KBM-7 (cell line): ENCODE results near the gene APOL2.
"Not testable (repeated sequence)": the region's sequence is repeated elsewhere in the genome, so short reads cannot be mapped to it uniquely, and the experiment has no call there.

Source experiments
- DNase-seq: peaks from one replicate; pipeline ENCODE4 v3.0.0-alpha.2; 2015
- in situ Hi-C: fragments of 300-500 bp; cut with MboI; formaldehyde crosslinking; loops from 2 replicates; pipeline ENCODE4 v1.14.3; 2020; ENCODE audit warnings: low sequenced_read_pairs, low pct_unique_long_range_greater_than_20kb, mixed read lengths

APOL2 gene

GRCh38 chr22:36246718-36247117, 7.4 kb upstream of the APOL2 start:
- in situ Hi-C loops, result no loop called here
- no peak for DNase-seq

GRCh38 chr22:36245805-36246356, 6.6 kb upstream of the APOL2 start:
- DNase-seq, result no peak
- in situ Hi-C loops, result no loop called here

- no peak for DNase-seq
- in situ Hi-C loops, result no loop called here
Measured at GRCh38 chr22:36244522-36245391, 5.4 kb upstream of the APOL2 start.

GRCh38 chr22:36243986-36244385, 4.7 kb upstream of the APOL2 start:
- in situ Hi-C loops, result no loop called here
- no peak for DNase-seq

- no peak for DNase-seq
- in situ Hi-C loops, result no loop called here
Measured at GRCh38 chr22:36239150-36239400, 252 bp downstream of the APOL2 start.

GRCh38 chr22:36238373-36239149, 766 bp downstream of the APOL2 start:
- DNase-seq, result no peak

GRCh38 chr22:36237462-36238372, 1.6 kb downstream of the APOL2 start:
- in situ Hi-C loops, result no loop called here
- DNase-seq, result no peak

More at GRCh38 chr22:36238373-36239149, 766 bp downstream of the APOL2 start:
- in situ Hi-C loops, result no loop called here

GRCh38 chr22:36236388-36237319, 2.7 kb downstream of the APOL2 start:
- in situ Hi-C loops, result no loop called here
- DNase-seq, result no peak

- in situ Hi-C loops, result no loop called here
- no peak for DNase-seq
Measured at GRCh38 chr22:36235585-36235984, 3.7 kb downstream of the APOL2 start.

GRCh38 chr22:36234919-36235318, 4.4 kb downstream of the APOL2 start:
- in situ Hi-C loops, result no loop called here

GRCh38 chr22:36234213-36234612, 5.1 kb downstream of the APOL2 start:
- no peak for DNase-seq
- in situ Hi-C loops, result no loop called here

More at GRCh38 chr22:36234919-36235318, 4.4 kb downstream of the APOL2 start:
- DNase-seq, result no peak

GRCh38 chr22:36233796-36234195, 5.5 kb downstream of the APOL2 start:
- in situ Hi-C loops, result no loop called here
- DNase-seq, result no peak

GRCh38 chr22:36232715-36233401, 6.5 kb downstream of the APOL2 start:
- no peak for DNase-seq
- in situ Hi-C loops, result no loop called here

- in situ Hi-C loops, DNase-seq: not testable (repeated sequence)
Measured at GRCh38 chr22:36231051-36231450, 8.3 kb downstream of the APOL2 start.

- DNase-seq, in situ Hi-C loops: not testable (repeated sequence)
Measured at GRCh38 chr22:36229649-36230048, 9.7 kb downstream of the APOL2 start.

GRCh38 chr22:36228944-36229343, 10.4 kb downstream of the APOL2 start:
- in situ Hi-C loops, result no loop called here
- no peak for DNase-seq

- in situ Hi-C loops, DNase-seq: not testable (repeated sequence)
Measured at GRCh38 chr22:36228369-36228768, 11.0 kb downstream of the APOL2 start.

- no peak for DNase-seq
- in situ Hi-C loops, result no loop called here
Measured at GRCh38 chr22:36227806-36228205, 11.5 kb downstream of the APOL2 start.
